ENCODE measurements around the gene UBAC2. TPM values are rescaled to one million over a fixed set of nuclear protein-coding genes. Genes with fewer than 3 reads are reported as not detected.
"Not testable (repeated sequence)": the region's sequence is repeated elsewhere in the genome, so short reads cannot be mapped to it uniquely, and the experiment has no call there.

The UBAC2 gene
- total RNA-seq, 4 donors from 2014 or later, result 67.3 to 111 (median 93.8) TPM

DNA sequence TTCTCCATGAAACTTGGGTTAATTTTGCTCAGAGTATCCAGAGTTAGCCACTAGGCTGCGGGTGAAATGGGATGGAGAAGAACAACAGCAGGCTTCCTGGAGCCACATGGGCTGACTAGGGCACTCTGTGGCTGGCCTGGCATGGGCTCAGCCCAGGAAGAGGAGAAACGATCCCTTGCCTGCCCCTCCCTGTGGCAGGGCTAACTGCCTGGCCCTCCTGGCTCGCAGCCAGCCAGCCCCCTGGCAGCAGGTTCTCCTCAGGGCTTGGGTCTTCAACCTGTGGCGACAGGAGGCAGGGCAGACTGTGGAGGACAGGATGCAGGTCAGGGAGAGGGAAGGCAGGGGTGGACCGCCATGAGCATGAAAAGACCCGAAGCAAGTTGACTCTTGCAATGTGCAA is 185.3 kb downstream of the UBAC2 start:
- Histone ChIP-seq H3K4me3 (no peak overlapping the region), H3K27me3 (no peaks in the 10 kb centered on the region), H3K27ac (no peak overlapping the region), H3K9me3 (no peaks in the 10 kb centered on the region), H3K4me1 (peaks cover 12% of the 10 kb centered on the region), H3K36me3 (peaks cover 25% of the 10 kb centered on the region)
- 80% methylated on average over 6 of the region's 6 CpGs for WGBS
- no peak for DNase-seq (ENCODE audit: low spot score in 2 of 2)
- TF ChIP-seq, protein P1, sequence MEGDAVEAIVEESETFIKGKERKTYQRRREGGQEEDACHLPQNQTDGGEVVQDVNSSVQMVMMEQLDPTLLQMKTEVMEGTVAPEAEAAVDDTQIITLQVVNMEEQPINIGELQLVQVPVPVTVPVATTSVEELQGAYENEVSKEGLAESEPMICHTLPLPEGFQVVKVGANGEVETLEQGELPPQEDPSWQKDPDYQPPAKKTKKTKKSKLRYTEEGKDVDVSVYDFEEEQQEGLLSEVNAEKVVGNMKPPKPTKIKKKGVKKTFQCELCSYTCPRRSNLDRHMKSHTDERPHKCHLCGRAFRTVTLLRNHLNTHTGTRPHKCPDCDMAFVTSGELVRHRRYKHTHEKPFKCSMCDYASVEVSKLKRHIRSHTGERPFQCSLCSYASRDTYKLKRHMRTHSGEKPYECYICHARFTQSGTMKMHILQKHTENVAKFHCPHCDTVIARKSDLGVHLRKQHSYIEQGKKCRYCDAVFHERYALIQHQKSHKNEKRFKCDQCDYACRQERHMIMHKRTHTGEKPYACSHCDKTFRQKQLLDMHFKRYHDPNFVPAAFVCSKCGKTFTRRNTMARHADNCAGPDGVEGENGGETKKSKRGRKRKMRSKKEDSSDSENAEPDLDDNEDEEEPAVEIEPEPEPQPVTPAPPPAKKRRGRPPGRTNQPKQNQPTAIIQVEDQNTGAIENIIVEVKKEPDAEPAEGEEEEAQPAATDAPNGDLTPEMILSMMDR (IDR thresholded peaks at IDR 0.05), result no peak
- TF ChIP-seq POLR2A (IDR thresholded peaks at IDR 0.05) (no peak), POLR2AphosphoS5 (IDR thresholded peaks at IDR 0.05) (no peak)

DNA sequence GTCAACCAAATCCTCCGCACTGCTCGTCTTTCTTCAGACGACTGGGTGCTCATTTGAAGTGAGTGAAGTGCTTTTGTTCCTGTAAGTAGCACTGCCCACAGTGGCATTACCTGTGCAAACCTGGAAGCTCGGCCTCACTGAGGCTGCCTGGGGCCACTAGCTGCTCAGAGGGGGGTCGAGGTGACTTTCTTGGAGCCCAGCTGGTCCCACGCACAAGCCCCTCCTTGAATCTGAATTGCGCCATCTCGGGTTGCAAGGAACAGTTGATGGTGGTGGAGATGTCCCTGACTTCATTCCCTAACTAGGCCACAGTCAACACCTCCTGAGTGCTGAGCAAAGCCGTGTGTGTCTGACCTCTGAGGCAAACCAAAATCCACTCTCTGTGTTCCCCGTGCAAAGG is 185.8 kb downstream of the UBAC2 start:
- Histone ChIP-seq H3K36me3 (peaks cover 25% of the 10 kb centered on the region), H3K4me1 (peaks cover 12% of the 10 kb centered on the region), H3K27me3 (no peaks in the 10 kb centered on the region), H3K4me3 (no peak overlapping the region), H3K27ac (no peak overlapping the region), H3K9me3 (no peaks in the 10 kb centered on the region)
- TF ChIP-seq POLR2A (IDR thresholded peaks at IDR 0.05) (no peak), POLR2AphosphoS5 (IDR thresholded peaks at IDR 0.05) (no peak), EP300 (IDR thresholded peaks at IDR 0.05) (no peak)
- TF ChIP-seq, protein P1 (IDR thresholded peaks at IDR 0.05), result no peak
- 82% methylated on average over 10 of the region's 10 CpGs for WGBS
- no peak for DNase-seq (ENCODE audit: low spot score in 2 of 2)

DNA sequence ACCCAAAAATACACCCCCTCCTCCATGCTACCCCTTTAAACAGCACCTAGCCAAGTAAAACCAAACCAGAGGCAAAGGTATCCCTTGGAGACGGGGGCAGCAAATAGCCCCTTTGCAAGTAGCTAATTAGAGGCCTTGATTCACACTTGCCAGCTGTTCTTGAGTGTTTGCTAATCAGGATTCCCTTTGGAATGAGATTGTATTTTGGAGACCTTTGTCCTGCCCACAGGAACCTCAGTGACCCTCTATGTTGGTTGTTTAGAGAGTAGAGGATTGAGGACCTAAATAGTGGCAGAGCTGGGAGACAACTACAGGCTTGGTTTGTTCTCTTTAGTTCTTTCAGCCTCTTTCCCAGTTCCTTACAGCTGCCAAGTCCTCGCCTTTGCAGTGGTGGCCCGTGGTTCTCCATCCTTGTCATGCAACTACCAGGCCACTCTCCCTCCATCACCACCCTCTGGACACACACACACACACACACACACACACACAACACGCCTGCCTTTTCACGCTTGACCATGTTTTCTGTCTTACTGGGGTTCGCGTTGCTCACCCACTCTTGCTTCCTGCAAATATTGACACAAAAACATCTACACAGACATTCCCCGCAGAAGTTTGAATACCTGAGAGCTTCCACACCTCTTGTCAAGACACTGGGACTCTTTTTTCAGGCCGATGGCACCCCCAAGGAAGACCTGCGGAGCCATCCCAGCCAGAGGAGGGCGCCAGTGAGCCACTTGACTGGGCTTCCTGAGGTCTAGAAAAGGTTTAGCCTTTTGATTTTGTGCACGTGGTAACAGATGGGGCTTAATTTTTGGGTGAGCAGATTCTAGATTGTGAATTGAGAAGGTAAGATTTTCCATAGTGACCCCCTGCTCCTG is 186.5 kb downstream of the UBAC2 start:
- Histone ChIP-seq H3K27ac (no peak overlapping the region), H3K4me1 (peaks cover 12% of the 10 kb centered on the region), H3K36me3 (peaks cover 25% of the 10 kb centered on the region), H3K4me3 (no peak overlapping the region), H3K27me3 (no peaks in the 10 kb centered on the region), H3K9me3 (no peaks in the 10 kb centered on the region)
- WGBS, result 78% methylated on average over 12 of the region's 12 CpGs
- no peak for DNase-seq (ENCODE audit: low spot score in 2 of 2)
- TF ChIP-seq, protein P1 (IDR thresholded peaks at IDR 0.05), result peak; percentile 24 to 61
- TF ChIP-seq EP300 (IDR thresholded peaks at IDR 0.05), result no peak

DNA sequence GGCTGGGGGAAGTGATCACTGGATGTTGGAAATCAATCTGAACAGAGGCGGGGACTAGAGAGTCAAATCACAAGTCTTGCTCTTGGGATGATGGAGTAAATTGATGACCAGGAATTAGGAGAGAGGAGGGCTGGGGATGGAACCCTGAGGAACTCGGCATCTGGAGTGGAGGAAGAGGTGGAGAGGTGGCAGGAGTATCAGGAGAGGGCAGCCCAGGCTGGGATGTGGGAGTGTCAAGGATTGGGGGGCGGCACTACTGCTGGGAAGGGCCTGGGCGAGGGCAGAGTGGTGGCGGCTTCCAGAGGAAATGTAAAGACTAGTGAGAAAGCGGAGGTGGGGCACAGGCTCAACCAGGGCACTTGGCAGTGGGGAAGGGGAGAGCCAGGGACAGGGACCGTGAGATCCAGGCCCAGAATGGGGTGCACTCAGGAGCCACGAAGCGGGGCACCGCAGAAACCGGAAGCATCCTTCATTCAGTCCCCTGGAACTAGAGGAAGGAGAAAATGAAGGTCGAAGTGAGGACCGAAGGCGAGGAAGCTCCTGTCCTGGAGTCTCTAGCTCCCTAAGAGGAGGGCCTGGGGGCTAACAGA is 187.8 kb downstream of the UBAC2 start:
- H3K27ac ChIP-seq, result no peak overlapping the region
- H3K27me3 ChIP-seq, result no peaks in the 10 kb centered on the region
- no peaks in the 10 kb centered on the region for H3K4me1 ChIP-seq
- H3K36me3 ChIP-seq, result peaks cover 25% of the 10 kb centered on the region
- H3K9me3 ChIP-seq, result no peaks in the 10 kb centered on the region
- TF ChIP-seq, protein P1 (IDR thresholded peaks at IDR 0.05), result no peak
- no peak for TF ChIP-seq POLR2A (IDR thresholded peaks at IDR 0.05)
- no peak overlapping the region for H3K4me3 ChIP-seq
- DNase-seq (ENCODE audit: low spot score in 2 of 2), result no peak
- WGBS, result 94% methylated on average over 14 of the region's 14 CpGs

DNA sequence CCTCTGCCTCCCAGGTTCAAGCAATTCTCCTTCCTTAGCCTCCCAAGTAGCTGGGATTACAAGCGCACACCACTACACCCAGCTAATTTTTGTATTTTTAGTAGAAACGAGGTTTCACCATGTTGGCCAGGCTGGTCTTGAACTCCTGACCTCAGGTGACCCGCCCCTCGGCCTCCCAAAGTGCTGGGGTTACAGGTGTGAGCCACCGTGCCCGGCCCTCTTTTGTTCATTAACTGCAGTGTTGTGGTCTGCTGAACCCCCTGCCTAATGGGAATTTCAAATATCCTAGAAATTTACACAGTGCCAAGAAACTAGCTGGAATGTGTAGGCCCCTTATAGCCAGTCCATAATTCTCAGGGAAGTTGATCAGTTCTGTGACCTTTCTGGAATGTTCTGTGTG is 188.4 kb downstream of the UBAC2 start:
- not testable (repeated sequence) for DNase-seq (ENCODE audit: low spot score in 2 of 2); H3K9me3 ChIP-seq; H3K4me1 ChIP-seq; H3K27me3 ChIP-seq; H3K4me3 ChIP-seq; H3K27ac ChIP-seq
- H3K36me3 ChIP-seq, result peaks cover 25% of the 10 kb centered on the region
- WGBS, result 94% methylated on average over 6 of the region's 6 CpGs

Data from suprapubic skin (tissue), 4 donors.